Caco-2 (cell line): ENCODE results near the gene HTATSF1. TPM values are rescaled to one million over a fixed set of nuclear protein-coding genes. Genes with fewer than 3 reads are reported as not detected.

ENCODE experiments used
- BruUV-seq: library from RNA; stranded (reverse); fragments of 400-500 nt; replicated peaks from 2 replicates; lab custom pipeline; 2021; lab: Mats Ljungman, UMichigan
- CTCF ChIA-PET: fragments of 300-600 bp; sonication (Branson Sonifier 250); formaldehyde crosslinking; loops from one replicate; lab custom pipeline; 2022; ENCODE audit warnings: antibody characterized with exemption; lab: Charles Lee
- POLR2A ChIA-PET: fragments of 300-600 bp; sonication (Branson Sonifier 250); formaldehyde crosslinking; loops from one replicate; lab custom pipeline; 2022; ENCODE audit warnings: antibody characterized with exemption; lab: Charles Lee
- DNase-seq, 2 experiments: peaks; one replicate each; pipeline versions ENCODE4 v3.0.0 to v3.0.0-alpha.2; 2020 to 2022
- H3K27me3 ChIP-seq: replicated peaks from 2 replicates; pipeline ENCODE4 v1.6.0; 2011; ENCODE audit warnings: low read length; ENCODE audit not compliant: control insufficient read depth, insufficient read depth
- H3K36me3 ChIP-seq: 2 replicates; pipeline ENCODE4 v1.5.1; 2011; ENCODE audit warnings: low read length; ENCODE audit not compliant: control insufficient read depth, insufficient read depth
- H3K4me1 ChIP-seq: fragments of 250-450 bp; sonication (Bioruptor Pico); 2 replicates; pipeline ENCODE4 v1.5.1; 2020; ENCODE audit warnings: mild to moderate bottlenecking
- H3K4me3 ChIP-seq: 2 replicates; pipeline ENCODE4 v1.5.1; 2011; ENCODE audit warnings: low read depth, mild to moderate bottlenecking, control low read depth, low read length
- H3K9me3 ChIP-seq: fragments of 250-450 bp; sonication (Bioruptor Pico); 2 replicates; pipeline ENCODE4 v1.5.1; 2020; ENCODE audit warnings: mild to moderate bottlenecking, moderate library complexity
- H3K27ac Mint-ChIP-seq: one replicate; pipeline ENCODE4 v1.8.0; 2022; ENCODE audit warnings: mixed read lengths; ENCODE audit not compliant: unreplicated experiment
- H3K27me3 Mint-ChIP-seq: one replicate; pipeline ENCODE4 v1.8.0; 2022; ENCODE audit warnings: mixed read lengths; ENCODE audit not compliant: insufficient read depth, unreplicated experiment
- H3K36me3 Mint-ChIP-seq: one replicate; pipeline ENCODE4 v1.8.0; 2022; ENCODE audit warnings: mild to moderate bottlenecking, mixed read lengths; ENCODE audit not compliant: insufficient read depth, unreplicated experiment
- H3K4me1 Mint-ChIP-seq: one replicate; pipeline ENCODE4 v1.8.0; 2022; ENCODE audit warnings: low read depth, mixed read lengths; ENCODE audit not compliant: unreplicated experiment
- H3K4me3 Mint-ChIP-seq: one replicate; pipeline ENCODE4 v1.8.0; 2022; ENCODE audit warnings: mild to moderate bottlenecking, moderate library complexity, mixed read lengths; ENCODE audit not compliant: unreplicated experiment
- H3K9me3 Mint-ChIP-seq: one replicate; pipeline ENCODE4 v1.8.0; 2022; ENCODE audit warnings: mixed read lengths; ENCODE audit not compliant: unreplicated experiment
- intact Hi-C: fragments of 100-400 bp; cut with micrococcal nuclease; formaldehyde crosslinking; loops from one replicate; pipeline ENCODE4 v1.10.0; 2022; ENCODE audit not compliant: unreplicated experiment
- total RNA-seq: library from RNA; stranded (reverse); gene quantifications from 2 replicates; pipeline ENCODE4 v1.2.3, GENCODE V29; 2022
- TF ChIP-seq, protein P1 (sequence below), 2 experiments: fragments of 200-600 bp in 1 of 2; IDR thresholded peaks; 1 replicate in 1 of 2; 2 replicates in 1 of 2; pipeline versions ENCODE4 v1.5.1 to v1.8.0; 2011 to 2022; ENCODE audit warnings: antibody characterized with exemption in 1 of 2, control low read depth in 1 of 2, inconsistent platforms in 1 of 2, low read depth in 1 of 2, low read length in 1 of 2, mild to moderate bottlenecking in 1 of 2, moderate library complexity in 1 of 2; ENCODE audit not compliant: insufficient read depth in 1 of 2, severe bottlenecking in 1 of 2, unreplicated experiment in 1 of 2

The HTATSF1 gene
- total RNA-seq, 1 experiment from 2014 or later, result 38.3 TPM

DNA sequence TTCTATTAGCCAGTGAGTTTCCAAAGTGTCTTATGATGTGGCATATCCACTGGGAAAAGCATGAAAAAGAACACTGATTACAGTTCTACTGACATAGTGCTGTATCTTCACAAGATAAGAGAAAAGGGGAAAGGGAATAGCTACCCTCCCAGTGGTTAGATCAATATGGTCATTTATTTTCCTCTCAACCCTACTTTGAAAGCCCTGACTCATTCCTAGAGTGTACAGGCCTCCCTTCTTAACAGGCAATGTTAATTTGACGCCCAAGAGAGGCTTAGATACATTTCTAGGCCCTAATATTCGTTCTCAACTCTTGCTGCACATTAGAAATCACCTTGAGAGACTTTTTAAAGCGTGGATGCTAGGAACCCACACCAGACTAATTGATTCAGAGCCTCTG, 30.1 kb upstream of the HTATSF1 start:
- no peak for DNase-seq
- CTCF ChIA-PET, result no interaction called here
- Histone ChIP-seq H3K9me3 (no peaks in the 10 kb centered on the region), H3K27me3 (no peaks in the 10 kb centered on the region), H3K4me3 (no peak overlapping the region), H3K4me1 (no peaks in the 10 kb centered on the region), H3K36me3 (no peaks in the 10 kb centered on the region)
- no peaks in the 10 kb centered on the region for H3K9me3 Mint-ChIP-seq
- no peak overlapping the region for H3K27ac Mint-ChIP-seq
- TF ChIP-seq, protein P1, sequence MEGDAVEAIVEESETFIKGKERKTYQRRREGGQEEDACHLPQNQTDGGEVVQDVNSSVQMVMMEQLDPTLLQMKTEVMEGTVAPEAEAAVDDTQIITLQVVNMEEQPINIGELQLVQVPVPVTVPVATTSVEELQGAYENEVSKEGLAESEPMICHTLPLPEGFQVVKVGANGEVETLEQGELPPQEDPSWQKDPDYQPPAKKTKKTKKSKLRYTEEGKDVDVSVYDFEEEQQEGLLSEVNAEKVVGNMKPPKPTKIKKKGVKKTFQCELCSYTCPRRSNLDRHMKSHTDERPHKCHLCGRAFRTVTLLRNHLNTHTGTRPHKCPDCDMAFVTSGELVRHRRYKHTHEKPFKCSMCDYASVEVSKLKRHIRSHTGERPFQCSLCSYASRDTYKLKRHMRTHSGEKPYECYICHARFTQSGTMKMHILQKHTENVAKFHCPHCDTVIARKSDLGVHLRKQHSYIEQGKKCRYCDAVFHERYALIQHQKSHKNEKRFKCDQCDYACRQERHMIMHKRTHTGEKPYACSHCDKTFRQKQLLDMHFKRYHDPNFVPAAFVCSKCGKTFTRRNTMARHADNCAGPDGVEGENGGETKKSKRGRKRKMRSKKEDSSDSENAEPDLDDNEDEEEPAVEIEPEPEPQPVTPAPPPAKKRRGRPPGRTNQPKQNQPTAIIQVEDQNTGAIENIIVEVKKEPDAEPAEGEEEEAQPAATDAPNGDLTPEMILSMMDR (IDR thresholded peaks at IDR 0.05; ENCODE audit: insufficient read depth in 1 of 2, low read depth in 1 of 2, low read length in 1 of 2, severe bottlenecking in 1 of 2, unreplicated experiment in 1 of 2), result no peak
- no peaks in the 10 kb centered on the region for H3K36me3 Mint-ChIP-seq
- H3K4me1 Mint-ChIP-seq, result no peaks in the 10 kb centered on the region
- no TSS peak for BruUV-seq
- intact Hi-C loops, result no loop called here
- H3K4me3 Mint-ChIP-seq, result no peak overlapping the region
- POLR2A ChIA-PET, result no interaction called here
- no peaks in the 10 kb centered on the region for H3K27me3 Mint-ChIP-seq

DNA sequence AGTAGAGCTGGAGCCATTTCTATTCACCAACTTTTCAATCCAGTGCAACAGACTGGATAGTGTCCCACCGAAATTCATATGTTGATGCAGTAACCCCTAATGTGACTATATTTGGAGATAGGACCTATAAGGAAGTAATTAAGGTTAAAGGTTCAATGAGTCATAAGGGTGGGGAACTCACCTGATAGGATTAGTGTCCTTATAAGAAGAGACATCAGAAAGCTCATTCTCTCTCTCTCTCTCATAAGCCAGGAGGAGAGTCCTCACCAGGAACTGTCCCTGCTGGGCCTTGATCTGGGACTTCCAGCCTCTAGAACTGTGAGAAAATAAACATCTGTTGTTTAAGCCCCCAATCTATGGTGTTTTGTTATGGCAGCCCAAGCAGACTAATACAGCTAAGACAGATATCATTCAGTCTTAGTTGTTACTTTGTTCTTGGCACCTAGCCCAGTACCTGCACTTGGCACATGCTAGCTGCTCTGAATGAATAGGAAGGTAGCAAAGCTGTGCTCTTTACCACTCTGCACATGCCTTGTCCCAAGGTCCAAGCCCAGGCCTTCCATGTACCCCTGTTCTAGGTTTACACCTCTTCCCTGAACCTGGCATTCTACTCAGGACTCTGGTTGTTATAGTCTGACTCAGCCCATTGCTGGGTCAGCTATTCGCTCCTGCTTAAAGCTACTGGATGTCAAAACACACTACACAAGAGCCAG, 28.8 kb upstream of the HTATSF1 start:
- H3K27me3 Mint-ChIP-seq, result no peaks in the 10 kb centered on the region
- Histone ChIP-seq H3K4me1 (no peaks in the 10 kb centered on the region), H3K27me3 (no peaks in the 10 kb centered on the region), H3K9me3 (no peaks in the 10 kb centered on the region), H3K36me3 (no peaks in the 10 kb centered on the region), H3K4me3 (no peak overlapping the region)
- POLR2A ChIA-PET, result no interaction called here
- no peaks in the 10 kb centered on the region for H3K36me3 Mint-ChIP-seq
- TF ChIP-seq, protein P1 (IDR thresholded peaks at IDR 0.05; ENCODE audit: insufficient read depth in 1 of 2, low read depth in 1 of 2, low read length in 1 of 2, severe bottlenecking in 1 of 2, unreplicated experiment in 1 of 2), result no peak
- H3K9me3 Mint-ChIP-seq, result no peaks in the 10 kb centered on the region
- H3K4me3 Mint-ChIP-seq, result no peak overlapping the region
- no peak for DNase-seq
- BruUV-seq, result no TSS peak
- H3K4me1 Mint-ChIP-seq, result no peaks in the 10 kb centered on the region
- intact Hi-C loops, result no loop called here
- CTCF ChIA-PET, result no interaction called here
- H3K27ac Mint-ChIP-seq, result no peak overlapping the region

DNA sequence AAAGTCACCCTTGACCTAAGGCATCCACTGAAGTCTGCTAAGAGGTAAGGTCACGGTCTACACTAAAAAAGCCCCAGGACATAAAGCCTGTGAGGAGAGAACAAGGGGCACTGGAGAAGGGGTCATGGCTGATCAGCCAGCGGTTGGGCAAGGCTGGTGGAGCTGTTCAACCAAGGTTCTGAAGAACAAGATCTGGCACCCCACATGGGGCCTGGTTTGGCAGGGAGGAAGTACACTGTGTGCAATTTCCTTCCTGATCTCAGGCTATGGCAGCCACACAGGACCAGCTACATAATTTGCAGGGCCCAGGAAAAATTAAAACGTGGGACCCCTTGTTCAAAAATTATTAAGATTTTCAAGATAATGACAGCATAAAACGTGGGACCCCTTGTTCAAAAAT, 23.7 kb upstream of the HTATSF1 start:
- CTCF ChIA-PET, result no interaction called here
- POLR2A ChIA-PET, result no interaction called here
- Histone ChIP-seq H3K4me3 (no peak overlapping the region), H3K36me3 (no peaks in the 10 kb centered on the region), H3K9me3 (no peaks in the 10 kb centered on the region), H3K4me1 (no peaks in the 10 kb centered on the region), H3K27me3 (no peaks in the 10 kb centered on the region)
- no peaks in the 10 kb centered on the region for H3K9me3 Mint-ChIP-seq
- no peak overlapping the region for H3K27ac Mint-ChIP-seq
- H3K36me3 Mint-ChIP-seq, result no peaks in the 10 kb centered on the region
- H3K4me3 Mint-ChIP-seq, result no peak overlapping the region
- no peaks in the 10 kb centered on the region for H3K4me1 Mint-ChIP-seq
- no TSS peak for BruUV-seq
- H3K27me3 Mint-ChIP-seq, result no peaks in the 10 kb centered on the region
- intact Hi-C loops, result no loop called here
- DNase-seq, result no peak
- TF ChIP-seq, protein P1 (IDR thresholded peaks at IDR 0.05; ENCODE audit: insufficient read depth in 1 of 2, low read depth in 1 of 2, low read length in 1 of 2, severe bottlenecking in 1 of 2, unreplicated experiment in 1 of 2), result no peak
